ENCODE results near the gene KCNQ1OT1. TPM values are rescaled to one million over a fixed set of nuclear protein-coding genes. Genes with fewer than 3 reads are reported as not detected.

Gene KCNQ1OT1
- total and polyA plus RNA-seq, 8 donors, result under 0.01 to 15.1 (median 2.3) TPM

DNA sequence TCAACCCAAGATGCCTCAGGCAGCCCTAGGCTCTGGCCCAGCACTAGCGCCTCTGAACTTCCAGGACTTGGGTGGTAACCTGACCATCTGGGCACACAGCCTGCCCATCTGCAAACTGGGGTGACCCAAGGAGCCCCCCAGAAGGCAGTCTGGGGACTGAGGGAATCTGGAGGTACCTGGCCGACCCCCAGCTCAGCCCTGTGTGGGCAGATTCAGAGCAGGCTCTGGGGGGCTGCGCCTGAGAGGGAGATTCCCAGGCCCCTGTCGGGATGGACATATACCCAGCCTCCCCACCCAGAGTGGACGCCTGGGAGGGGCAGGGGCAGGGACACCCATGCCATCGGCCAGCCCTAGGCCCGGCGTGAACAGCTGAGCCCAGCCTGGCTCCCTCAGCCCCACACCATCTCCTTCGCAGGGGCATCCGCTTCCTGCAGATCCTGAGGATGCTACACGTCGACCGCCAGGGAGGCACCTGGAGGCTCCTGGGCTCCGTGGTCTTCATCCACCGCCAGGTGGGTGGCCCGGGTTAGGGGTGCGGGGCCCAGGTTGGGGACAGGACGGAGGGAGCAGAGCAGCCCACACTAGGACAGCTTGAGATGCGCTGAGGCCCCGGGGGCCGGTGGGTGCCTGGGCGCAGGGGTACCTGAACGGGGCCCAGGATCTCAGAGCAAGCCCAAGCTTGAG is 128.1 kb downstream of the KCNQ1OT1 start:
- Histone ChIP-seq H3K27ac (no peak overlapping the region), H3K27me3 (no peaks in the 10 kb centered on the region), H3K9me3 (no peaks in the 10 kb centered on the region), H3K36me3 (peaks cover 0 to 17% (median 7%) of the 10 kb centered on the region in 4 donors), H3K4me1 (peaks cover 15 to 36% (median 29%) of the 10 kb centered on the region in 4 donors), H3K4me3 (no peak overlapping the region)
- DNase-seq, result no peak
- 93 to 97% (median 96%) methylated on average over 13 to 23 of the region's 23 CpGs for WGBS, 5 donors
- intact Hi-C loops (cut with DNase I; ENCODE audit: low total_unique reads), result no loop called here
- TF ChIP-seq POLR2AphosphoS5 (IDR thresholded peaks at IDR 0.05), result no peak
- TF ChIP-seq, protein P1, sequence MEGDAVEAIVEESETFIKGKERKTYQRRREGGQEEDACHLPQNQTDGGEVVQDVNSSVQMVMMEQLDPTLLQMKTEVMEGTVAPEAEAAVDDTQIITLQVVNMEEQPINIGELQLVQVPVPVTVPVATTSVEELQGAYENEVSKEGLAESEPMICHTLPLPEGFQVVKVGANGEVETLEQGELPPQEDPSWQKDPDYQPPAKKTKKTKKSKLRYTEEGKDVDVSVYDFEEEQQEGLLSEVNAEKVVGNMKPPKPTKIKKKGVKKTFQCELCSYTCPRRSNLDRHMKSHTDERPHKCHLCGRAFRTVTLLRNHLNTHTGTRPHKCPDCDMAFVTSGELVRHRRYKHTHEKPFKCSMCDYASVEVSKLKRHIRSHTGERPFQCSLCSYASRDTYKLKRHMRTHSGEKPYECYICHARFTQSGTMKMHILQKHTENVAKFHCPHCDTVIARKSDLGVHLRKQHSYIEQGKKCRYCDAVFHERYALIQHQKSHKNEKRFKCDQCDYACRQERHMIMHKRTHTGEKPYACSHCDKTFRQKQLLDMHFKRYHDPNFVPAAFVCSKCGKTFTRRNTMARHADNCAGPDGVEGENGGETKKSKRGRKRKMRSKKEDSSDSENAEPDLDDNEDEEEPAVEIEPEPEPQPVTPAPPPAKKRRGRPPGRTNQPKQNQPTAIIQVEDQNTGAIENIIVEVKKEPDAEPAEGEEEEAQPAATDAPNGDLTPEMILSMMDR (IDR thresholded peaks at IDR 0.05), result no peak
- TF ChIP-seq POLR2A (IDR thresholded peaks at IDR 0.05), result no peak
- no peak for TF ChIP-seq EP300 (IDR thresholded peaks at IDR 0.05)

DNA sequence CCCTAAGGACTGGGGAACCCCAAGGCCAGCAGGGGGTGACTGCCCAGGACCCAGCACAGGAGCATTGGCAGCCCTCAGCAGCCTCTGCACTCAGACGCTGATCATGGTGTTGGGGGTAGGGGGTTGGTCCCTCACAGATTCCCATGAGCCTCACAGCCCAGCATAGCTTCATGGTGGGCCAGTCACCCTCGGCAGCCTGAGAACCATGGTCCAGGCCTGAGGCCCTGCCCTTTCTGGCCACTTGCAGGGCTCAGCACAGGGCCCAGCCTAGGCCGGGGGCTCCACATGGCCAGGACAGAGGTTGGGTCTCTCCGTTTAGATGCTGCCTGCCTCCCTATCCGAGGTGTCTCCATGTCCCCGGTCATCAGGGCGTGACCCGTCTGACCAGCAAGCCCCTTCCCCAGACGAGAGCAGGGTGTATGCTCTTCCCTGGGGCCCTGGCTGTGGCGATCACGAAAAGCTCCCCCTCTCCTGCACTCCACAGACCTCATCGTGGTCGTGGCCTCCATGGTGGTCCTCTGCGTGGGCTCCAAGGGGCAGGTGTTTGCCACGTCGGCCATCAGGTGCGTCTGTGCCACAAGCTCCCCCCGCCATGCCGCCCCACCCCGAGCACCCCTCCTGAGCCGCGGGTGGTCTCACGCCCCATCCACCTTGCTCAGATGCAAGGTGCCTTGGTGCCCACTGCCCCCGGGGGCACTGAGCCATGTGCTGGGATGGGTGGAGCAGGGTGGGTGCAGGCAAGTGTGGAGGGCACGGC is 128.8 kb downstream of the KCNQ1OT1 start:
- DNase-seq, result no peak
- intact Hi-C loops (cut with DNase I; ENCODE audit: low total_unique reads), result no loop called here
- Histone ChIP-seq H3K27me3 (no peaks in the 10 kb centered on the region), H3K36me3 (peaks cover 0 to 17% (median 7%) of the 10 kb centered on the region in 4 donors), H3K27ac (no peak overlapping the region), H3K4me3 (no peak overlapping the region), H3K4me1 (peaks cover 15 to 38% (median 32%) of the 10 kb centered on the region in 4 donors), H3K9me3 (no peaks in the 10 kb centered on the region)
- WGBS, 5 donors, result 94 to 97% (median 95%) methylated on average over 11 to 25 of the region's 25 CpGs
- TF ChIP-seq, protein P1 (IDR thresholded peaks at IDR 0.05), result no peak
- TF ChIP-seq EP300 (IDR thresholded peaks at IDR 0.05) (no peak), POLR2AphosphoS5 (IDR thresholded peaks at IDR 0.05) (no peak), POLR2A (IDR thresholded peaks at IDR 0.05) (no peak)

DNA sequence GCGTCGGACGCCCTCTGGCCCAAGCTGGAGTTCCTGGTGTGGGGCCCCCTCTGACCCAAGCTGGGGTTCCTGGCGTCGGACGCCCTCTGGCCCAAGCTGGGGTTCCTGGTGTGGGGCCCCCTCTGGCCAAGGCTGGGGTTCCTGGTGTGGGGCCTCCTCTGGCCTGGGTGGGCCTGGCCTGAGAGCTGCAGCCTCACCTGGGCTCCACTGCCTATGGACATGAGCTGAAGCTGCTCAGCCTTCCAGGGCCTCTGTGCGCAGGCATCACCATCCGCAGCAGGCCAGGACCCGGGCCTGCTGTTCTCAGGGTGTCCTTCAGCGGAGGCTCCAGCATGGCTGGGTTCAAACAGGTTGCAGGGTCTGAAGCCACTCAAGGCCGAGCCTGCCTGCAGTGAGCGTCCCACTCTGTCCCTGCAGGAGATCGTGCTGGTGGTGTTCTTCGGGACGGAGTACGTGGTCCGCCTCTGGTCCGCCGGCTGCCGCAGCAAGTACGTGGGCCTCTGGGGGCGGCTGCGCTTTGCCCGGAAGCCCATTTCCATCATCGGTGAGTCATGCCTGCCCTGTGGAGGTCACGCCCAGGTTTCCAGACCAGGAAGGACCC is 129.5 kb downstream of the KCNQ1OT1 start:
- Histone ChIP-seq H3K9me3 (no peaks in the 10 kb centered on the region), H3K36me3 (peaks cover 0 to 17% (median 7%) of the 10 kb centered on the region in 4 donors), H3K27me3 (no peaks in the 10 kb centered on the region), H3K27ac (no peak overlapping the region), H3K4me3 (no peak overlapping the region), H3K4me1 (peaks cover 9 to 37% (median 31%) of the 10 kb centered on the region in 4 donors)
- DNase-seq, result no peak
- 94 to 98% (median 98%) methylated on average over 14 to 26 of the region's 26 CpGs for WGBS, 5 donors
- TF ChIP-seq POLR2AphosphoS5 (IDR thresholded peaks at IDR 0.05), result no peak
- TF ChIP-seq EP300 (IDR thresholded peaks at IDR 0.05), result no peak
- TF ChIP-seq, protein P1 (IDR thresholded peaks at IDR 0.05), result no peak
- TF ChIP-seq POLR2A (IDR thresholded peaks at IDR 0.05), result no peak
- intact Hi-C loops (cut with DNase I; ENCODE audit: low total_unique reads), result no loop called here

DNA sequence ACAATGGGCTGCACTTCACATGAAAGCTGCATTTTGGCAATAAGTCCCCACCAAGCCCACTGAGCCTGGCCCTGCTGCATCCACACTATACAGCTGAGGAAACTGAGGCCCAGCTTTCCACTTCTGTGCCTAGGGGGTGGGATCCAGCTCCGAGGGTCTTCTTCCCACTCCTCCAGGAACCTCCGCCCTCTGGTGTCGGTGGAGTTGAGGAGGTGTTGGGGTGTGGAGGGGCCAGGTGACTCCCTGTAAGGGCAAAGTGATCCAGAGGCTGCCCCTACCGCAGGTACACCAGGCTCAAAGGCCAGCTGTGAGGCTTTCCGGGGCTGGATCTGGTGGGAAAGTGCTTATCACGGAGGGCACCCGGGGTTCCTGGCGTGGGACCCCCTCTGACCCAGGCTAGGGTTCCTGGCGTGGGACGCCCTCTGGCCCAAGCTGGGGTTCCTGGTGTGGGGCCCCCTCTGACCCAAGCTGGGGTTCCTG is 130.0 kb downstream of the KCNQ1OT1 start:
- Histone ChIP-seq H3K4me1 (peaks cover 6 to 32% (median 26%) of the 10 kb centered on the region in 4 donors), H3K27me3 (no peaks in the 10 kb centered on the region), H3K9me3 (no peaks in the 10 kb centered on the region), H3K36me3 (peaks cover 0 to 17% (median 7%) of the 10 kb centered on the region in 4 donors), H3K27ac (no peak overlapping the region), H3K4me3 (no peak overlapping the region)
- DNase-seq, result no peak
- TF ChIP-seq POLR2AphosphoS5 (IDR thresholded peaks at IDR 0.05), result no peak
- TF ChIP-seq EP300 (IDR thresholded peaks at IDR 0.05), result no peak
- TF ChIP-seq, protein P1 (IDR thresholded peaks at IDR 0.05), result no peak
- TF ChIP-seq POLR2A (IDR thresholded peaks at IDR 0.05), result no peak
- 90 to 96% (median 94%) methylated on average over 9 to 10 of the region's 10 CpGs; no CpG with 5 or more reads in 1 of the 5 donors for WGBS, 5 donors
- intact Hi-C loops (cut with DNase I; ENCODE audit: low total_unique reads), result no loop called here
